ENCODE measurements around the gene MYRIP. TPM values are rescaled to one million over a fixed set of nuclear protein-coding genes. Genes with fewer than 3 reads are reported as not detected.

MYRIP gene
- total RNA-seq, 4 donors from 2014 or later, result 1.6 to 7.1 (median 3.6) TPM

GRCh38 chr3:40047406-40047805 is 238.0 kb downstream of the MYRIP start:
- no peak overlapping the region for H3K27ac ChIP-seq
- H3K9me3 ChIP-seq, result no peaks in the 10 kb centered on the region
- TF ChIP-seq CTCF (IDR thresholded peaks at IDR 0.05) (no peak), POLR2A (IDR thresholded peaks at IDR 0.05) (no peak)
- no peaks in the 10 kb centered on the region for H3K27me3 ChIP-seq
- intact Hi-C loops (cut with DNase I), result no loop called here
- H3K36me3 ChIP-seq, result no peaks in the 10 kb centered on the region
- no peak overlapping the region for H3K4me3 ChIP-seq (replicated peaks in 1 of 3)
- DNase-seq, result no peak
- H3K4me1 ChIP-seq, result peaks cover 8% of the 10 kb centered on the region in 2 donors
- 85 to 98% methylated on average over 2 of the region's 2 CpGs for WGBS, 2 donors

- intact Hi-C loops (cut with DNase I), result no loop called here
- H3K27me3 ChIP-seq, result no peaks in the 10 kb centered on the region
- no peak overlapping the region for H3K27ac ChIP-seq
- no peak overlapping the region for H3K4me3 ChIP-seq (replicated peaks in 1 of 3)
- DNase-seq, result no peak
- TF ChIP-seq CTCF (IDR thresholded peaks at IDR 0.05), result no peak
- no peak for TF ChIP-seq POLR2A (IDR thresholded peaks at IDR 0.05)
- H3K4me1 ChIP-seq, result no peaks in the 10 kb centered on the region
- H3K36me3 ChIP-seq, result no peaks in the 10 kb centered on the region
- no peaks in the 10 kb centered on the region for H3K9me3 ChIP-seq
- 100% methylated on average over 1 of the region's 1 CpG for WGBS, 2 donors
Observed at GRCh38 chr3:40053663-40054062, 244.3 kb downstream of the MYRIP start.

- 81 to 89% methylated on average over 3 of the region's 3 CpGs for WGBS, 2 donors
- H3K4me3 ChIP-seq (replicated peaks in 1 of 3), result no peak overlapping the region
- TF ChIP-seq CTCF (IDR thresholded peaks at IDR 0.05), result no peak
- no peak for TF ChIP-seq POLR2A (IDR thresholded peaks at IDR 0.05)
- H3K27ac ChIP-seq, result no peak overlapping the region
- no peaks in the 10 kb centered on the region for H3K36me3 ChIP-seq
- intact Hi-C loops (cut with DNase I), result no loop called here
- H3K9me3 ChIP-seq, result no peaks in the 10 kb centered on the region
- DNase-seq, result no peak
- H3K4me1 ChIP-seq, result no peaks in the 10 kb centered on the region
- H3K27me3 ChIP-seq, result no peaks in the 10 kb centered on the region
Observed at GRCh38 chr3:40054568-40055222, 245.3 kb downstream of the MYRIP start.

- Histone ChIP-seq H3K27ac (no peak overlapping the region), H3K9me3 (no peaks in the 10 kb centered on the region), H3K4me3 (replicated peaks in 1 of 3) (no peak overlapping the region), H3K27me3 (no peaks in the 10 kb centered on the region), H3K36me3 (no peaks in the 10 kb centered on the region), H3K4me1 (no peaks in the 10 kb centered on the region)
- TF ChIP-seq CTCF (IDR thresholded peaks at IDR 0.05) (no peak), POLR2A (IDR thresholded peaks at IDR 0.05) (no peak)
- no peak for DNase-seq
- WGBS, 2 donors, result 94 to 95% methylated on average over 1 of the region's 1 CpG
- intact Hi-C loops (cut with DNase I), result no loop called here
Observed at GRCh38 chr3:40055361-40055760, 246.0 kb downstream of the MYRIP start.

- H3K9me3 ChIP-seq, result no peaks in the 10 kb centered on the region
- H3K36me3 ChIP-seq, result no peaks in the 10 kb centered on the region
- 77 to 86% methylated on average over 3 of the region's 3 CpGs for WGBS, 2 donors
- H3K27ac ChIP-seq, result no peak overlapping the region
- no peaks in the 10 kb centered on the region for H3K4me1 ChIP-seq
- intact Hi-C loops (cut with DNase I), result no loop called here
- no peak for TF ChIP-seq CTCF (IDR thresholded peaks at IDR 0.05)
- no peak for TF ChIP-seq POLR2A (IDR thresholded peaks at IDR 0.05)
- no peak overlapping the region for H3K4me3 ChIP-seq (replicated peaks in 1 of 3)
- DNase-seq, result no peak
- no peaks in the 10 kb centered on the region for H3K27me3 ChIP-seq
Observed at GRCh38 chr3:40055956-40056355, 246.5 kb downstream of the MYRIP start.

All from thyroid gland (tissue), 4 donors.